K562 (cell line): Measurements from ENCODE around the gene TRIM38. TPM values are rescaled to one million over a fixed set of nuclear protein-coding genes. Genes with fewer than 3 reads are reported as not detected.

Source experiments
- ATAC-seq: fragments of 200-7000 bp; cut with Tn5 transposase; 3 replicates; pipeline ENCODE4 v1.9.1; 2020; ENCODE audit warnings: moderate library complexity
- BruUV-seq: library from RNA; stranded (reverse); fragments of 400-500 nt; replicated peaks from 2 replicates; lab custom pipeline; 2021; lab: Mats Ljungman, UMichigan
- CTCF ChIA-PET: fragments of 300-600 bp; formaldehyde crosslinking; extraction: SDS; loops from one replicate; lab custom pipeline; 2021; ENCODE audit warnings: low intra/inter-chr PET ratio; lab: Yijun Ruan, JAX
- POLR2A ChIA-PET: fragments of 300-600, 350-650 bp; sonication (Branson Sonifier 250); formaldehyde crosslinking; extraction: SDS; loops from one replicate; lab custom pipeline; 2021; ENCODE audit warnings: antibody characterized with exemption, inconsistent platforms; lab: Yijun Ruan, JAX
- DNase-seq, 4 experiments: peaks; one replicate each; pipeline versions ENCODE4 v3.0.0 to v3.0.0-alpha.2; 2011 to 2018; ENCODE audit warnings: low spot score in 3 of 4, mixed read lengths in 3 of 4; ENCODE audit errors: extremely low read depth in 1 of 4
- FAIRE-seq: peaks from 2 replicates; lab custom pipeline; 2011; peaks lifted over from hg19 to GRCh38; lab: Jason Lieb, UNC
- H2AFZ ChIP-seq: 2 replicates; pipeline ENCODE4 v1.6.0; 2011; ENCODE audit warnings: low read depth, low read length, control low read depth, inconsistent platforms
- H3K27ac ChIP-seq: fragments of 200-600 bp; 3 replicates; pipeline ENCODE4 v1.8.0; 2011; ENCODE audit warnings: low read depth, mild to moderate bottlenecking, control low read depth, inconsistent platforms, low read length, moderate library complexity, mixed read lengths; ENCODE audit errors: extremely low read depth
- H3K27me3 ChIP-seq, 2 experiments: fragments of 300-600 bp in 1 of 2; 2 replicates in 1 of 2; 3 replicates in 1 of 2; pipeline versions ENCODE4 v1.6.0 to v1.8.0; 2011; ENCODE audit warnings: inconsistent platforms in 2 of 2, low read length in 2 of 2, mild to moderate bottlenecking in 1 of 2, mixed read lengths in 1 of 2, moderate library complexity in 1 of 2; ENCODE audit not compliant: control insufficient read depth in 2 of 2, insufficient read depth in 2 of 2
- H3K36me3 ChIP-seq: fragments of 300-600 bp; 3 replicates; pipeline ENCODE4 v1.8.0; 2011; ENCODE audit warnings: mild to moderate bottlenecking, low read length, inconsistent platforms; ENCODE audit not compliant: control insufficient read depth, insufficient read depth
- H3K4me1 ChIP-seq, 2 experiments: fragments of 200-600 bp in 1 of 2; replicated peaks in 1 of 2; 2 replicates in 1 of 2; 3 replicates in 1 of 2; pipeline versions ENCODE4 v1.5.1 to v1.8.0; 2011; ENCODE audit warnings: inconsistent platforms in 2 of 2, low read length in 2 of 2, mild to moderate bottlenecking in 1 of 2, mixed read lengths in 1 of 2, moderate library complexity in 1 of 2; ENCODE audit not compliant: control insufficient read depth in 2 of 2, insufficient read depth in 2 of 2
- H3K4me2 ChIP-seq: 2 replicates; pipeline ENCODE4 v1.6.1; 2011; ENCODE audit warnings: low read length, control low read depth, inconsistent platforms, mixed read lengths; ENCODE audit not compliant: insufficient read depth
- H3K4me3 ChIP-seq: fragments of 200-600 bp; sonication (generic), shearing (Covaris generic); 2 replicates; pipeline ENCODE4 v1.5.1; 2016; ENCODE audit warnings: control low read depth, inconsistent platforms
- H3K79me2 ChIP-seq: fragments of 200-600 bp; 3 replicates; pipeline ENCODE4 v1.8.0; 2011; ENCODE audit warnings: low read length, inconsistent platforms; ENCODE audit not compliant: control insufficient read depth, insufficient read depth
- H3K9ac ChIP-seq, 2 experiments: 2 replicates each; pipeline versions ENCODE4 v1.6.0 to v1.6.1; 2011; ENCODE audit warnings: low read depth in 2 of 2, low read length in 2 of 2, control low read depth in 1 of 2, inconsistent platforms in 1 of 2, mild to moderate bottlenecking in 1 of 2, mixed read lengths in 1 of 2; ENCODE audit not compliant: insufficient read depth in 1 of 2
- H3K9me1 ChIP-seq: one replicate; pipeline ENCODE4 v1.6.0; 2011; ENCODE audit warnings: inconsistent platforms, mild to moderate bottlenecking, low read length, moderate library complexity; ENCODE audit not compliant: control insufficient read depth, insufficient read depth
- H3K9me3 ChIP-seq: replicated peaks from 2 replicates; pipeline ENCODE4 v1.5.1; 2011; ENCODE audit warnings: low read depth, low read length, inconsistent platforms; ENCODE audit not compliant: control insufficient read depth, insufficient read depth
- H4K20me1 ChIP-seq: replicated peaks from 2 replicates; pipeline ENCODE4 v1.6.1; 2011; ENCODE audit warnings: low read length, inconsistent platforms, mixed read lengths; ENCODE audit not compliant: control insufficient read depth, insufficient read depth
- CHCHD3 ChIP-seq: fragments of 250-450 bp; sonication (Bioruptor Pico); IDR thresholded peaks from 2 replicates; pipeline ENCODE4 v2.1.2; 2022; ENCODE audit warnings: mild to moderate bottlenecking
- CTBP1 ChIP-seq: fragments of 450-650 bp; IDR thresholded peaks from 2 replicates; pipeline ENCODE4 v1.6.1; 2016; ENCODE audit warnings: borderline replicate concordance
- ESRRA ChIP-seq: fragments of 450-650 bp; IDR thresholded peaks from 2 replicates; pipeline ENCODE4 v1.6.1; 2014; ENCODE audit warnings: low read depth, mild to moderate bottlenecking, moderate library complexity, borderline replicate concordance
- ETS2 ChIP-seq: IDR thresholded peaks from 2 replicates; pipeline ENCODE4 v1.6.1; 2016; ENCODE audit warnings: borderline replicate concordance, missing genetic modification characterization, mild to moderate bottlenecking, moderate library complexity, missing compliant biosample characterization; ENCODE audit not compliant: poor library complexity, severe bottlenecking
- FUS ChIP-seq: fragments of 200-400 bp; formaldehyde crosslinking; optimal IDR thresholded peaks from 2 replicates; pipeline ENCODE3; 2017; ENCODE audit warnings: low read depth, low read length
- HDGF ChIP-seq: fragments of 450-650 bp; IDR thresholded peaks from 2 replicates; pipeline ENCODE4 v1.6.1; 2016
- NFATC3 ChIP-seq: fragments of 450-650 bp; IDR thresholded peaks from 2 replicates; pipeline ENCODE4 v1.6.1; 2017; ENCODE audit warnings: mild to moderate bottlenecking
- ZNF253 ChIP-seq: fragments of 250-450 bp; sonication (Bioruptor Pico); conservative IDR thresholded peaks from 2 replicates; pipeline ENCODE4 v1.6.1; 2021; ENCODE audit warnings: mild to moderate bottlenecking
- ZNF644 ChIP-seq: fragments of 200-800 bp; sonication (Bioruptor generic); IDR thresholded peaks from 2 replicates; pipeline ENCODE4 v1.6.1; 2016; ENCODE audit warnings: low read depth, missing genetic modification characterization, missing compliant biosample characterization
- ZNF717 ChIP-seq: fragments of 250-450 bp; sonication (Bioruptor Pico); IDR thresholded peaks from 2 replicates; pipeline ENCODE4 v1.5.0; 2021
- ZNF830 ChIP-seq: fragments of 250-450 bp; sonication (Bioruptor Pico); IDR thresholded peaks from 2 replicates; pipeline ENCODE4 v1.5.0; 2021; ENCODE audit warnings: mild to moderate bottlenecking
- WGBS: fragments of 100-300 bp; shearing (Covaris generic); methylation state at CpG from one replicate; pipeline ENCODE4 v1.1.6; 2016; ENCODE audit warnings: low coverage, mixed read lengths; ENCODE audit not compliant: insufficient coverage; ENCODE audit errors: missing lambda C conversion rate; 5-methylcytosine and 5-hydroxymethylcytosine counted together
- in situ Hi-C: fragments of 300-500 bp; cut with MboI; formaldehyde crosslinking; loops from 4 replicates; pipeline ENCODE4 v1.15.0; 2018; ENCODE audit warnings: inconsistent platforms, mixed read lengths
- intact Hi-C: fragments of 100-400 bp; cut with micrococcal nuclease; formaldehyde crosslinking; loops from 2 replicates; pipeline ENCODE4 v1.14.2; 2022
- polyA plus RNA-seq, 8 experiments: library from polyadenylated mRNA; depleted of rRNA in 4 of 8; stranded (reverse) in 5 of 8; unstranded in 3 of 8; fragments of >200 nt; fragmentation: Nextera tagmentation in 2 of 8; fragmentation: Illumina TruSeq in 1 of 8; extraction: Ambion mirVana in 2 of 8; extraction: Trizol in 1 of 8; gene quantifications; 2 replicates each; pipeline versions ENCODE4 v1.2.1 to v1.2.3, GENCODE V29; 2011 to 2014; ENCODE audit warnings: inconsistent platforms in 1 of 8, missing spikeins in 1 of 8
- total RNA-seq, 7 experiments: library from RNA; depleted of rRNA in 6 of 7; stranded (reverse); fragments of >200 nt in 6 of 7; fragmentation: Illumina TruSeq in 2 of 7; extraction: Trizol in 2 of 7; gene quantifications; 2 replicates each; pipeline versions ENCODE4 v1.2.1 to v1.2.3, GENCODE V29; 2011 to 2021; ENCODE audit warnings: low replicate concordance in 1 of 7
- TF ChIP-seq, protein P1 (sequence below): fragments of 450-650 bp; IDR thresholded peaks from 2 replicates; pipeline ENCODE4 v1.6.1; 2018; ENCODE audit not compliant: partially characterized antibody
- TF ChIP-seq, protein P2 (sequence below): fragments of 450-650 bp; formaldehyde crosslinking; IDR thresholded peaks from 2 replicates; pipeline ENCODE4 v1.4.0; 2020; ENCODE audit warnings: mild to moderate bottlenecking, moderate library complexity
- TF ChIP-seq, protein P3 (sequence below): fragments of 200-800 bp; sonication (Bioruptor generic); IDR thresholded peaks from 2 replicates; pipeline ENCODE4 v1.6.1; 2017; ENCODE audit warnings: missing genetic modification characterization, missing compliant biosample characterization

TRIM38 gene
- total and polyA plus RNA-seq, 9 of the 15 experiments (the other 6 are each of a cell fraction or from before 2014, with no cell fraction given), result 1.7 to 6.7 (median 6.3) TPM

DNA sequence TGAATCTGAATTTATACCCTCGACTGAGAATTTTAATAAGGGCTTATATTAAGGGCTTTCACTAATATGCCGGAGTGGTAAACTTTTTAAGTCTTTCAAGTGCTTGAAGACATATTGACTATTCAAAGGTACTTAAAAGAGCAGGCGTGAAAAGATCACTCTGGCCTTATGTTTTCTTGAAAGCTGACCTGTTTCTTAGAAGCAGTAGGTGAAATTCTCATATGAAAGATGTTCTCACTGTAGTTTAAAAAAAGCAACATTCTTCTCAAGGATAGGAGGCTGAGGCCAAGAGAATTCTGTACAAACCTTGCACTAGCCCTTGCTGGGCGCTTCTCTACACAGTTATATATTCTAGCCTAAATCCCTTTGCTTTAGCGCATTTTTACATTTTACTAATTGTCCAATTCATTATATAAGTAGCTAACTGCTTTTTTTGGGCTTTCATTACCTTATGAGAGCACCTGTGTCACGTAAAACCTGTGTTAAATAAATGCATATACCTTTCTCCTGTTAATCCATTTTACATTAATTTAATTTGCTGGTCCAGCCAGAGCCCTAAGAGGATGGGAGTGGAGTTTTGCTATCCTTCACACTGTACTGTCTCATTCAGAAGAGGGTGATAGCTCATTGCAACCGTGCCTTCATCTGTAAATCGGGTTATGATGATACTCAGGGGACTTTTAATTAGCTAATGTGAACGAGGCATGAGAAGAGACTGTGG lies 65.0 kb downstream of the TRIM38 start (continued):
- TF ChIP-seq, protein P1, sequence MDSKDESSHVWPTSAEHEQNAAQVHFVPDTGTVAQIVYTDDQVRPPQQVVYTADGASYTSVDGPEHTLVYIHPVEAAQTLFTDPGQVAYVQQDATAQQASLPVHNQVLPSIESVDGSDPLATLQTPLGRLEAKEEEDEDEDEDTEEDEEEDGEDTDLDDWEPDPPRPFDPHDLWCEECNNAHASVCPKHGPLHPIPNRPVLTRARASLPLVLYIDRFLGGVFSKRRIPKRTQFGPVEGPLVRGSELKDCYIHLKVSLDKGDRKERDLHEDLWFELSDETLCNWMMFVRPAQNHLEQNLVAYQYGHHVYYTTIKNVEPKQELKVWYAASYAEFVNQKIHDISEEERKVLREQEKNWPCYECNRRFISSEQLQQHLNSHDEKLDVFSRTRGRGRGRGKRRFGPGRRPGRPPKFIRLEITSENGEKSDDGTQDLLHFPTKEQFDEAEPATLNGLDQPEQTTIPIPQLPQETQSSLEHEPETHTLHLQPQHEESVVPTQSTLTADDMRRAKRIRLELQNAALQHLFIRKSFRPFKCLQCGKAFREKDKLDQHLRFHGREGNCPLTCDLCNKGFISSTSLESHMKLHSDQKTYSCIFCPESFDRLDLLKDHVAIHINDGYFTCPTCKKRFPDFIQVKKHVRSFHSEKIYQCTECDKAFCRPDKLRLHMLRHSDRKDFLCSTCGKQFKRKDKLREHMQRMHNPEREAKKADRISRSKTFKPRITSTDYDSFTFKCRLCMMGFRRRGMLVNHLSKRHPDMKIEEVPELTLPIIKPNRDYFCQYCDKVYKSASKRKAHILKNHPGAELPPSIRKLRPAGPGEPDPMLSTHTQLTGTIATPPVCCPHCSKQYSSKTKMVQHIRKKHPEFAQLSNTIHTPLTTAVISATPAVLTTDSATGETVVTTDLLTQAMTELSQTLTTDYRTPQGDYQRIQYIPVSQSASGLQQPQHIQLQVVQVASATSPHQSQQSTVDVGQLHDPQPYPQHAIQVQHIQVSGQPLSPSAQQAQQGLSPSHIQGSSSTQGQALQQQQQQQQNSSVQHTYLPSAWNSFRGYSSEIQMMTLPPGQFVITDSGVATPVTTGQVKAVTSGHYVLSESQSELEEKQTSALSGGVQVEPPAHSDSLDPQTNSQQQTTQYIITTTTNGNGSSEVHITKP, result no peak
- TF ChIP-seq HDGF, result no peak
- no peak for TF ChIP-seq ETS2 (tag)
- 0 out of 2 replicates have a peak, but pooled peaks have one; percentile 8 for TF ChIP-seq ZNF644 (tag)

DNA sequence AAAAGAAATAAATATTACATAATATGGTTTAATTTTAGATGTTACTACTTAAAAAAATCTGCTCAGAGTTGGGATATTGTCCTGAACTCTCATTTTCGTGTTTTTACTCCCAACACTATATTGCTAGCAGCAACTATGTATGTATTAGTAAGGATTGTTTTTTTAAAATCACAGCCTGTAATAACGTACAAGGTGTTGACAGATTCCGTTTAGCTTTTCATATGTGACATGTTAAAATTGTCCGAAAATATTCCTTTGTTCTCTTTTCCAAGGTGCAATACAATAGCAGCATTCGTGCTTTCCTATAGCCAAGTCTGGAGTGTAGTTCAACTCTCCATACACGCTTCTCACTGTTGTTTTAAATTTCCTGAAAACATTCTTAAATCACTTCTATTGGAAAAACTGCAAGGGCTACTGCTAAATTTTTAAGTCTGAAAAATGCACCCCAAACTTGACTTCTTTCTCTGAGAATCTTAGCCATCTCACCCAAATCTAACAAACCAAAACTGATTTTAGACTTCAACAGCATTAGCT lies 65.7 kb downstream of the TRIM38 start:
- no peak for DNase-seq
- ChIA-PET POLR2A (interaction anchor here (0.8 to 13.8 kb wide), 12 partner anchors 7 to 295 kb away, joined by 3 to 597 read pairs (median 168); a partner anchor contains a TSS), CTCF (no interaction called here)
- H3K4me2 ChIP-seq, result peak overlapping the region; percentile 99
- no TSS peak for BruUV-seq
- FAIRE-seq, result no peak
- H3K79me2 ChIP-seq, result peaks cover 83% of the 10 kb centered on the region
- no peaks in the 10 kb centered on the region for H3K9me3 ChIP-seq
- peaks cover 11% of the 10 kb centered on the region for H4K20me1 ChIP-seq
- peaks cover 12 to 35% of the 10 kb centered on the region in 2 experiments for H3K4me1 ChIP-seq
- ATAC-seq, result no peak
- 16% methylated on average over 6 of the region's 6 CpGs for WGBS
- H3K9ac ChIP-seq, result peak overlapping the region; percentile 66 to 94; a peak in 3 of 4 replicates
- no peaks in the 10 kb centered on the region for H3K9me1 ChIP-seq
- intact Hi-C loops (loop anchor here (10.0 kb wide), 1 partner anchor 1253 kb away; the partner anchor contains the start of gene GMNN), in situ Hi-C loops (loop anchor here (5.0 kb wide), 1 partner anchor 1809 kb away; a partner anchor contains a TSS)
- H3K4me3 ChIP-seq, result peak overlapping the region; percentile 61
- H3K36me3 ChIP-seq, result peaks cover 7% of the 10 kb centered on the region; the same call in 1 of the 3 replicates
- no peaks in the 10 kb centered on the region for H3K27me3 ChIP-seq
- H3K27ac ChIP-seq, result peak overlapping the region; percentile 99
- no peak overlapping the region for H2AFZ ChIP-seq
- TF ChIP-seq NFATC3, result no peak
- TF ChIP-seq ZNF717 (CRISPR knock-in tag), result peak; percentile 95
- TF ChIP-seq, protein P2, sequence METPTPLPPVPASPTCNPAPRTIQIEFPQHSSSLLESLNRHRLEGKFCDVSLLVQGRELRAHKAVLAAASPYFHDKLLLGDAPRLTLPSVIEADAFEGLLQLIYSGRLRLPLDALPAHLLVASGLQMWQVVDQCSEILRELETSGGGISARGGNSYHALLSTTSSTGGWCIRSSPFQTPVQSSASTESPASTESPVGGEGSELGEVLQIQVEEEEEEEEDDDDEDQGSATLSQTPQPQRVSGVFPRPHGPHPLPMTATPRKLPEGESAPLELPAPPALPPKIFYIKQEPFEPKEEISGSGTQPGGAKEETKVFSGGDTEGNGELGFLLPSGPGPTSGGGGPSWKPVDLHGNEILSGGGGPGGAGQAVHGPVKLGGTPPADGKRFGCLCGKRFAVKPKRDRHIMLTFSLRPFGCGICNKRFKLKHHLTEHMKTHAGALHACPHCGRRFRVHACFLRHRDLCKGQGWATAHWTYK (CRISPR knock-in tag), result no peak
- TF ChIP-seq, protein P3, sequence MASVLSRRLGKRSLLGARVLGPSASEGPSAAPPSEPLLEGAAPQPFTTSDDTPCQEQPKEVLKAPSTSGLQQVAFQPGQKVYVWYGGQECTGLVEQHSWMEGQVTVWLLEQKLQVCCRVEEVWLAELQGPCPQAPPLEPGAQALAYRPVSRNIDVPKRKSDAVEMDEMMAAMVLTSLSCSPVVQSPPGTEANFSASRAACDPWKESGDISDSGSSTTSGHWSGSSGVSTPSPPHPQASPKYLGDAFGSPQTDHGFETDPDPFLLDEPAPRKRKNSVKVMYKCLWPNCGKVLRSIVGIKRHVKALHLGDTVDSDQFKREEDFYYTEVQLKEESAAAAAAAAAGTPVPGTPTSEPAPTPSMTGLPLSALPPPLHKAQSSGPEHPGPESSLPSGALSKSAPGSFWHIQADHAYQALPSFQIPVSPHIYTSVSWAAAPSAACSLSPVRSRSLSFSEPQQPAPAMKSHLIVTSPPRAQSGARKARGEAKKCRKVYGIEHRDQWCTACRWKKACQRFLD (CRISPR knock-in tag), result no peak
- TF ChIP-seq ZNF830 (CRISPR knock-in tag), result no peak
- no peak for TF ChIP-seq CTBP1
- TF ChIP-seq ESRRA, result no peak
- TF ChIP-seq FUS, result no peak
- TF ChIP-seq CHCHD3 (CRISPR knock-in tag), result peak; percentile 27; the same call in 1 of the 2 replicates
- TF ChIP-seq ZNF253 (CRISPR knock-in tag), result no peak
